NCI-H128 (cell line): ENCODE data around the gene TTLL7.
"Not testable (repeated sequence)": the region's sequence is repeated elsewhere in the genome, so short reads cannot be mapped to it uniquely, and the experiment has no call there.

Source experiments
- DNase-seq: peaks from one replicate; lab custom pipeline; 2025; ENCODE audit not compliant: unreplicated experiment; lab: John Stamatoyannopoulos, UW

The TTLL7 gene

DNA sequence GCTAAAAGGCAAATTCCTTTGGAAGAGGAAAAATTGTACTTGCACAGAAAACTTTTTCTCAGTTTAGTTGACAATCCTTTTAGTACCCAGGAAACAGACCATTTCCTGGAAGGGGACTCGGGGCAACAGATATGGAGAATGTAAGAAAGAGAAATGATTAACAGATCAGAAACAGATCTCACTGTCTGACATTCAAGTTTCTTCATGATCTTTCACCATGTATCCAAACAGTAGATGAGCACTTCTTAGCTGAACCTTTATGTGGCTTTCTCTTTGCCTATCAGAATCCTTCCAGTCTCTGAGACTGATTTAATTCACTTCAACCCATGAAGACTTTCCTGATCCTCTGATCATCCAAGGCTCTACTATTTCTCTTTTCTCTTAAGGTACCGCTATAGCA is 2.7 kb downstream of the TTLL7 start:
- DNase-seq = no peak

DNA sequence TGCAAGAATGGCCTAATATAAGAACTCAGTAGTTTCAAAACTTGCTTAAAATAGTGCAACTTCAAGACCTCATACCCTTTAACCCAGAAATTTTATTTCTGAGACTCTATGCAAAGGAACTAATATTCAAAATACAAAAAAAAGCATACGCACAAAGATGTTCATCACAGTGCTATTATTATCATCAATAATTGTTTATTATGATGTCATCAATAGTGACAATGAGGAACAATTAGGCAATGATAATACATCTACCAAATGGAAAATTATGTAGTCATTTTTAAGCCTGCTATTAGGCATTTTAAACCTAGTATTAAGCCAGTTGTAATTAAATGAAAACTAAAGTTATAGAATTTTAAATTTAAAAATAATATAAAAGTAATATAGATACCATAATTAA is 3.3 kb downstream of the TTLL7 start:
- DNase-seq = no peak

DNA sequence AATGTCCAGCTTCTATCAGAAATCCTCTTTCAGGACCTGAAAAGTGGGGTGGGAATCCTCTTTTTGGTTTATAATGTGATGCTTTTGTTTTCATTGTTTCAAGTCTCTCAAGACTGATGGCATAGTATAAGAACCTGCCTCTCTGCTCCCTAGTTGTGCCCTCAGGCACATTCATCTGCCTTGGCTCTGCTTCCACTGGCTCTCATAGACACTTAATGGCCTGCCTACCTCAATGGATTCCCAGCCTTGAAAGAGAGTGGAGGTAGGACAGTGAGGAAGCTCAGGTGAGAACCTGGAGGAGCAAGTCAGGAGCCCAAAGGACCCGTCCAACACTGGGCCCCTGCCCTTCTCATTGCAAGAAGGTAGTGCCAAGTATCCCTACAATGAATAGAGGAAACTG is 4.8 kb downstream of the TTLL7 start:
- no peak for DNase-seq

DNA sequence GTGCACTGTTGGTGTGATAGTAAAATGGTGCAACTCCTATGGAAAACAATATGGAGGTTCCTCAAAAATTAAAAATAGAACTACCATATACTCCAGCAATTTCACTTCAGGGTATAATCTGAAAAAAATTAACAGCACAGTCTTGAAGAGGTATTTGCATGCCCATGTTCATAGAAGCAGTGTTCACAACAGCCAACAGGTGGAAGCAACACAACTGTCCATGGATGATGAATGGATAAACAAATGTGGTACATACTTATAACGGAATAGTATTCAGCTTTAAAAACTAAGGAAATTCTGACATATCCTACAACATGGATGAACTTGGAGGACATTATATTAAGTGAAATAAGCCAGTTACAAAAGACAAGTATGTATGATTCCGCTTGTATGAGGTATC is 8.2 kb downstream of the TTLL7 start:
- no peak for DNase-seq

DNA sequence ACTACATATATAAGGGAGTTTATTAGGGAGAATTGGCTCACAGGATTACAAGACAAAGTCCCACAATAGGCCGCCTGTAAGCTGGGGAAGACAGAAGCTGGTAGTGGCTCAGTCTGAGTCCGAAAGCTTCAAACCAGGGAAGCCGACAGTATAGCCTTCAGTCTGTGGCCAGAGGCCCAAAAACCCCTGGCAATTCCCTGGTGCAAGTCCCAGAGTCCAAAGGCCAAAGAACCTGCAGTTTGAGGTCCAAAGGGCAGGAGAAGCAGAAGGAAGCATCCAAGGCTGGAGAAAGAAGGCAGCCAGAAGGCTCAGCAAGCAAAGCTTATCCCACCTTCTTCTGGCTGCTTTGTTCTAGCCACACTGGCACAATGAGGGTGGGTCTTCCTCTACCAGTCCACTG is 13.9 kb downstream of the TTLL7 start:
- DNase-seq = no peak

GRCh38 chr1:83983918-83984317 is 15.0 kb downstream of the TTLL7 start:
- DNase-seq = not testable (repeated sequence)

GRCh38 chr1:83978056-83978455 is 20.9 kb downstream of the TTLL7 start:
- no peak for DNase-seq

GRCh38 chr1:83976920-83977319 is 22.0 kb downstream of the TTLL7 start:
- DNase-seq = no peak

GRCh38 chr1:83970802-83971201 is 28.1 kb downstream of the TTLL7 start:
- no peak for DNase-seq

DNA sequence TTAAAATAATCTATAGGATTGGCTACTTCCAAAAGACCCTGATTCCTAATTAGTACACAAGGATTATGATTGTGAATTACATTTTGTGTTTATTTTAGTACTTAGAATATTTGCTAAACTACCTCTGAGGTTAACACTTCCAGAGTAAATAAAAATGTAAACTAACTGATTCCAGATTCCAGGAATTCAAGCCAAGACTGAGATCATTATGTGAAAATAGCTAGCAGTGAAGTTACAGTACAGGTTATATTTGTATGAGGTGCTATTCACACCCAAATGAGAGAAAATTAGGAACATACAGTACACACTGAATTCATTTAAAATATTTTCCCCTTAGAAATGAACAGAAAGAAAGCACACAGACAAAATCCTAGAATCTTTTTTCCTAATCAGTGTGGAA is 28.8 kb downstream of the TTLL7 start:
- no peak for DNase-seq

- no peak for DNase-seq
Observed at GRCh38 chr1:83967336-83967735, 31.6 kb downstream of the TTLL7 start.

GRCh38 chr1:83964153-83964552 is 34.8 kb downstream of the TTLL7 start:
- no peak for DNase-seq

- no peak for DNase-seq
Observed at GRCh38 chr1:83961571-83962295, 37.2 kb downstream of the TTLL7 start.

GRCh38 chr1:83960669-83961277 is 38.2 kb downstream of the TTLL7 start:
- no peak for DNase-seq

DNA sequence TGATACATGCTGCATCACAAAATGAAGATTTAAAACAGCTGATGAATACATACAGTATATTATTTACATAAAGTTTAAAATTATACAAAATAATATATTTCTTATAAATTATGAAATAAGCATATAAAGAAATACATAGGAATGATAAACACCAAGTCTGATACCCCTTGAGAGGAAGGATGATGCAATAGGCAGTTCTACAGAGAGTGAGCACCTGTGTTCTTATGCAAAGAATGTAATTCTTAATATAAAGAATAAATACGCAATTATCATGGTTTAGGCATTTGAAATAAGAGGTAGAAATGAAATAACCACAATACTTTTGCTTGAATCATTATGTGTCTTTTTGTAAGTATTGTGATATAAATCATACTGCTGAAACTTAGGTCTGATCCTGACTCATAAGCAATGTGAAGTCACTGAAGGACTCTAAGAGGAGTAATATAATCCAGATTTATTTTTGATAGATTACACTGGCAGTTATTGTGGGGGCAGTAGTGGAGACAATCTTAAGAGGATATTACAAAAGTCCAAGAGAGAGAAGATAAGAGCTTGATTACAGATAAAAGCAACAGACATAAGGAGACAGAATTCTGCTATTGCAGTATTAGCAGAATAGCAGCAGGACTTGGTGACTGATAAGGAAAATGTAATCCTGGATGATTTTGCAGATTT is 39.0 kb downstream of the TTLL7 start:
- DNase-seq = no peak

- DNase-seq = no peak
Observed at GRCh38 chr1:83958704-83959103, 40.2 kb downstream of the TTLL7 start.

- DNase-seq = no peak
Observed at GRCh38 chr1:83954166-83954823, 44.6 kb downstream of the TTLL7 start.

DNA sequence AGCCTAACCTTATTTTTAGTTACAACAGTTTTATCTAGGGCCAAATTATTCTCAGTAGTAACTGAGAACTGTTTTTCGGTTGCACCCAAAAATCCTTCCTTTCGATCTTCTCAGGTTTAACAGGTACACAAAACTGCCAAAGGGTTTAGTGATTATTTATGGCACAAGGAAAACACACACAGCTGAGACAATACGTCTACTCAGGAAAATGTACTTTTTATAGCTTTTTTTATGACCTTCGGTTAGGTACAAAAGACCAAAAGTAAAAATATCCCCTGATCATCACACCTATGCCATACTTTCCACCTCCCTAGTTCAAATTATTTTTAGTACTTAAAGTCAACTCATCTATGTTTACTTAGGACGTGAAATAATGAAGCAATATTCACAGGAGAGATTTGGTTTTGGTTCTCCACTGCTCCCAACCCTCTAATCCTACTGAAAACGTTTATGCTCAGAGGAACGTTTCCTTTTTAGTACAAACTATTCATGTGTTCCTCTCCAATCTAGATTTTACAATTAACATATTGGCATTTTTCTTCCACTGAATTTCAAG is 48.7 kb downstream of the TTLL7 start:
- no peak for DNase-seq

- DNase-seq = no peak
Observed at GRCh38 chr1:83942914-83943313, 56.0 kb downstream of the TTLL7 start.

- DNase-seq = no peak
Observed at GRCh38 chr1:83934550-83934949, 64.4 kb downstream of the TTLL7 start.

GRCh38 chr1:83932693-83933092 is 66.2 kb downstream of the TTLL7 start:
- no peak for DNase-seq

GRCh38 chr1:83932281-83932680 is 66.7 kb downstream of the TTLL7 start:
- DNase-seq = no peak
